ENCODE results near the gene SAP30.

DNA sequence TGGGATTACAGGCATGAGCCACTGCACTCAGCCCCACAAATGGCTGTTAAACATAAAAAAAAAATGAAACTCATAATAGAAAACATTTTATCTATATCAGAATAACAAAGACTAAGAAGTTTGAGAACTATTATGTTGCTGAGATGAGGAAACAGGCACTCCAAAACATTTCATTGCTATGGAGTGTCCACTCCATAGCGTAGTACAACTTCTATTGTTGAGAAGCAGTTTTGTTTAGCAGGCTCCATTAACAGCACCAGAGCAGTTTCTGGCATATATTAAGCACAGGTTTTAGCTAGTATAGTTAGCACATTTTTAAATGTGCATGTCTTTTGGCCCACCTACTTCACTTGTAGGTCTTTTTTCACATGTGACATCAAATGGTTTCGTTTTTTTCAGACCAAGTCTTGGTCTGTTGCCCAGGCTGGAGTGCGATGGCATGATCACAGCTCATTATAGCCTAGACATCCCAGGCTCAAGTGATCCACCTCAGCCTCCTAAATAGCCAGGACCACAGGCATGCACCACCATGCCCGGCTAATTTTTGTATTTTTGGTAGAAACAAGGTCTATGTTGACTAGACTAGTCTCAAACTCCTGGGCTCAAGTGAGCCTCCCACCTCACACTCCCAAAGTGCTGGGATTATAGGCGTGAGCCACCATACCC is 42.4 kb upstream of the SAP30 start:
- no peak for TF ChIP-seq TAF1 (IDR thresholded peaks at IDR 0.05; ENCODE audit: control insufficient read depth, extremely low read depth, insufficient read depth, low read length, severe bottlenecking)
- TF ChIP-seq RFX5 (IDR thresholded peaks at IDR 0.05; ENCODE audit: low read depth, low read length): no peak
- no peak for TF ChIP-seq RAD21 (CRISPR knock-in tag; conservative IDR thresholded peaks at IDR 0.05 in 1 of 2, IDR thresholded peaks at IDR 0.05 in 1 of 2)
- no peak for TF ChIP-seq ZNF507 (tag; conservative IDR thresholded peaks at IDR 0.05)
- no peak for TF ChIP-seq BHLHE40 (IDR thresholded peaks at IDR 0.05; ENCODE audit: low read length)
- no peak for TF ChIP-seq MGA (IDR thresholded peaks at IDR 0.05)
- TF ChIP-seq, protein P1, sequence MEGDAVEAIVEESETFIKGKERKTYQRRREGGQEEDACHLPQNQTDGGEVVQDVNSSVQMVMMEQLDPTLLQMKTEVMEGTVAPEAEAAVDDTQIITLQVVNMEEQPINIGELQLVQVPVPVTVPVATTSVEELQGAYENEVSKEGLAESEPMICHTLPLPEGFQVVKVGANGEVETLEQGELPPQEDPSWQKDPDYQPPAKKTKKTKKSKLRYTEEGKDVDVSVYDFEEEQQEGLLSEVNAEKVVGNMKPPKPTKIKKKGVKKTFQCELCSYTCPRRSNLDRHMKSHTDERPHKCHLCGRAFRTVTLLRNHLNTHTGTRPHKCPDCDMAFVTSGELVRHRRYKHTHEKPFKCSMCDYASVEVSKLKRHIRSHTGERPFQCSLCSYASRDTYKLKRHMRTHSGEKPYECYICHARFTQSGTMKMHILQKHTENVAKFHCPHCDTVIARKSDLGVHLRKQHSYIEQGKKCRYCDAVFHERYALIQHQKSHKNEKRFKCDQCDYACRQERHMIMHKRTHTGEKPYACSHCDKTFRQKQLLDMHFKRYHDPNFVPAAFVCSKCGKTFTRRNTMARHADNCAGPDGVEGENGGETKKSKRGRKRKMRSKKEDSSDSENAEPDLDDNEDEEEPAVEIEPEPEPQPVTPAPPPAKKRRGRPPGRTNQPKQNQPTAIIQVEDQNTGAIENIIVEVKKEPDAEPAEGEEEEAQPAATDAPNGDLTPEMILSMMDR (IDR thresholded peaks at IDR 0.05 in 2 of 3, conservative IDR thresholded peaks at IDR 0.05 in 1 of 3; ENCODE audit: insufficient read depth in 2 of 3, low read depth in 1 of 3, low read length in 3 of 3): no peak
